Right cardiac atrium (tissue), 5 donors: ENCODE measurements around the gene CDK14. TPM values are rescaled to one million over a fixed set of nuclear protein-coding genes. Genes with fewer than 3 reads are reported as not detected.
A peak's percentile ranks its signal among the peaks of the same experiment; 100 is the strongest.
"Not testable (repeated sequence)": the region's sequence is repeated elsewhere in the genome, so short reads cannot be mapped to it uniquely, and the experiment has no call there.

Experiments
- ATAC-seq, 2 donors: fragments of 200-7000 bp; cut with Tn5 transposase; one replicate each; pipeline versions ENCODE4 v1.8.0 to v1.9.1; 2020; ENCODE audit warnings: moderate library complexity in 2 of 2, mild to moderate bottlenecking in 1 of 2
- DNase-seq, 3 donors: peaks; one replicate each; pipeline ENCODE4 v3.0.0-alpha.2; 2020
- H3K27ac ChIP-seq: one replicate; pipeline ENCODE4 v1.5.1; 2013; ENCODE audit warnings: mild to moderate bottlenecking, low read length, control low read depth, moderate library complexity
- H3K27me3 ChIP-seq: one replicate; pipeline ENCODE4 v1.6.1; 2013; ENCODE audit not compliant: control insufficient read depth, insufficient read depth
- H3K4me1 ChIP-seq: one replicate; pipeline ENCODE4 v1.6.1; 2013; ENCODE audit warnings: low read length; ENCODE audit not compliant: control insufficient read depth, insufficient read depth
- H3K4me3 ChIP-seq: one replicate; pipeline ENCODE4 v1.5.1; 2013; ENCODE audit warnings: low read length, control low read depth
- H3K9me3 ChIP-seq: one replicate; pipeline ENCODE4 v1.6.1; 2013; ENCODE audit warnings: low read length; ENCODE audit not compliant: control insufficient read depth
- WGBS: extraction: QIAGEN DNeasy Blood & Tissue Kit; methylation state at CpG from one replicate; pipeline ENCODE4 v1.1.7; 2013; 5-methylcytosine and 5-hydroxymethylcytosine counted together
- intact Hi-C, 4 donors: fragments of 100-400 bp; cut with DNase I; formaldehyde crosslinking; loops; one replicate each; pipeline versions ENCODE4 v1.11.0 to v1.14.0; 2022 to 2023
- polyA plus RNA-seq: library from polyadenylated mRNA; stranded (reverse); fragments of 200-250 nt; gene quantifications from one replicate; pipeline ENCODE4 v1.2.3, GENCODE V29; 2013
- total RNA-seq, 4 donors: library from RNA; stranded (reverse); fragmentation: NEBNext Ultra II Directional; extraction: Animal tissue kit (Norgen Biotek cat#: 25700); gene quantifications; one replicate each; pipeline ENCODE4 v1.2.1, GENCODE V29; 2021
- donor health status: healthy with polysubstance abuse.
- donor health status: DM: no; HTN: yes; CAD: no.
- donor health status: DM: no; HTN: no; CAD: no.
- donor health status: DM: no; HTN: yes; CAD: no; lungs with severe emphysema.
- donor health status: DM: yes; HTN: yes; CAD: no.

Gene CDK14
- total and polyA plus RNA-seq, 5 donors: 10.7 to 93.1 (median 59.6) TPM

DNA sequence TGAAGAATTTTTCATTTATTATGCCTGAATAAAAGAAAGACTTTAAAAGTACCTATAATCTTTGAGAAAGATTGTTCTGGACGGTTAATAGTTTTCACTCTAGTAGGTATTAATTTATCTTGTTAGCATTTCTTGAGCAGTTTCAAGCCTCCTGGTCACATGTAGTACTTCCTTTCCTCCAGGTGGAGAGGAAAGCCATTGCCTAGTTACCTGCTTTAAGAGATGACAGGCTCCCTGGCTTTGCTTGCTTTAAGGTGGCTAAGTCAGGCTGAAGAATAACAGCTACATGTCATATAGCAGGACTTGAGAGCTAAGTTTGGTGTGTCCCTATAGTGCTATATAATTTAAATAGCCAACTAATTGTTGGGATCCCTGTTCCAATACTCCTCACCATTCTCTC is 160.2 kb downstream of the CDK14 start:
- Histone ChIP-seq H3K27ac (no peak overlapping the region), H3K27me3 (no peaks in the 10 kb centered on the region), H3K9me3 (no peaks in the 10 kb centered on the region), H3K4me1 (no peaks in the 10 kb centered on the region), H3K4me3 (no peak overlapping the region)
- ATAC-seq (no peak), DNase-seq (no peak)
- intact Hi-C loops: no loop called here
- 95% methylated on average over 1 of the region's 1 CpG for WGBS

GRCh38 chr7:90757565-90757950 is 161.4 kb downstream of the CDK14 start:
- H3K9me3 ChIP-seq, ATAC-seq, H3K27me3 ChIP-seq, H3K27ac ChIP-seq, H3K4me1 ChIP-seq, DNase-seq, H3K4me3 ChIP-seq, intact Hi-C loops: not testable (repeated sequence)
- 91% methylated on average over 9 of the region's 9 CpGs for WGBS

DNA sequence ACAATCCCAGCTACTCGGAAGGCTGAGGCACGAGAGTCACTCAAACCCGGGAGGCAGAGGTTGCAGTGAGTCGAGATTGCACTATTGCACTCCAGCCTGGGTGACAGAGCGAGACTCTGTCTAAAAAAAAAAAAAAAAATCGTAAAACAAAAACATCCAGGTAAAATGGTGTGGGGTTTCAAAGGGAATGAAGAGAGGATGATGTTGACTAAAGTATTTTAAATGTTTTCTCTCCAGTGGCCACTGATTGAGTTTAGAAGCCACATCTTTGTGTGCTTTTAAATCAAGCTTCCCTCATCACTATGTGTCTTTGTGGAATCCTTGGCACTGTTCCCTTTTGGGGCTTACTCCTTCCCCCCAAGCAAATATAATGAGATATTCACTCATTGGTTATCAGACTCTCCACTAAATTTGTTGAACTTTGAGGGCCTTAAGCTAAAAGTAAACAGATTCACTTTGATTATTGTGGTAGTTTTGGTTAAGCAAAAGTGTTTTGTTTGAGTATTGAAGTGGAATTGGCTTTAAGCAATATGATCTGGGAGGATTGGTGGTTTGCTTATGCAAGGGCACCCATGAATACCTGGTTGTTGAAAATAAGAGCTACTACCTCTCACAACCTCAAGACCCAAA is 162.9 kb downstream of the CDK14 start:
- no peak overlapping the region for H3K27ac ChIP-seq
- DNase-seq (no peak), ATAC-seq (no peak)
- intact Hi-C loops: no loop called here
- WGBS: 80% methylated on average over 6 of the region's 6 CpGs
- H3K4me1 ChIP-seq: no peaks in the 10 kb centered on the region
- H3K9me3 ChIP-seq: no peaks in the 10 kb centered on the region
- H3K4me3 ChIP-seq: no peak overlapping the region
- H3K27me3 ChIP-seq: no peaks in the 10 kb centered on the region

DNA sequence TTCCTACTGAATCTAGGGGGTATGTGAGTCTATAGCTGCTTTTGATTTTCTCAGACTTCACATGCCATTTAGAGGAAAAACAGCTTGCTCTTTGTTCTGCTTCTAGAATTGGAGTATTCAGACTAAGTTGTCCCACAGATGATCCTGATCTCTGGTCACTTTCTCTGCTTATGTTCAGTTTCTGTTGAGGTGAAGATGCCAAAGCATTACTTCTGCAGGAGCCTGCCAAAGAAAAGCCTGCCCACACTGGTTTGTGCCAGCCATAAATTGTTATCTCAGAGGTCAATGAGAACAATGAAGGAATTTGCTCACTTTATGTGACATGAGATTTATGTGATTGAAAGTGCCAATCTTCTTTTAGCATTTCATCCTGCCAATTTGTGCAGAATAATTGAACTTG is 163.6 kb downstream of the CDK14 start:
- intact Hi-C loops: no loop called here
- no peaks in the 10 kb centered on the region for H3K9me3 ChIP-seq
- DNase-seq (no peak), ATAC-seq (no peak)
- H3K4me1 ChIP-seq: no peaks in the 10 kb centered on the region
- no peak overlapping the region for H3K4me3 ChIP-seq
- no peak overlapping the region for H3K27ac ChIP-seq
- no peaks in the 10 kb centered on the region for H3K27me3 ChIP-seq

GRCh38 chr7:90760892-90761291 is 164.8 kb downstream of the CDK14 start:
- Histone ChIP-seq H3K4me1 (peaks cover 2% of the 10 kb centered on the region), H3K9me3 (no peaks in the 10 kb centered on the region), H3K27ac (no peak overlapping the region), H3K27me3 (no peaks in the 10 kb centered on the region), H3K4me3 (no peak overlapping the region)
- 67% methylated on average over 3 of the region's 3 CpGs for WGBS
- no peak for DNase-seq
- intact Hi-C loops: no loop called here
- no peak for ATAC-seq

GRCh38 chr7:90761584-90761983 is 165.5 kb downstream of the CDK14 start:
- H3K9me3 ChIP-seq: no peaks in the 10 kb centered on the region
- H3K4me3 ChIP-seq: no peak overlapping the region
- H3K27me3 ChIP-seq: no peaks in the 10 kb centered on the region
- WGBS: 95% methylated on average over 1 of the region's 1 CpG
- DNase-seq (no peak), ATAC-seq (no peak)
- intact Hi-C loops: no loop called here
- H3K27ac ChIP-seq: no peak overlapping the region
- H3K4me1 ChIP-seq: peaks cover 2% of the 10 kb centered on the region

DNA sequence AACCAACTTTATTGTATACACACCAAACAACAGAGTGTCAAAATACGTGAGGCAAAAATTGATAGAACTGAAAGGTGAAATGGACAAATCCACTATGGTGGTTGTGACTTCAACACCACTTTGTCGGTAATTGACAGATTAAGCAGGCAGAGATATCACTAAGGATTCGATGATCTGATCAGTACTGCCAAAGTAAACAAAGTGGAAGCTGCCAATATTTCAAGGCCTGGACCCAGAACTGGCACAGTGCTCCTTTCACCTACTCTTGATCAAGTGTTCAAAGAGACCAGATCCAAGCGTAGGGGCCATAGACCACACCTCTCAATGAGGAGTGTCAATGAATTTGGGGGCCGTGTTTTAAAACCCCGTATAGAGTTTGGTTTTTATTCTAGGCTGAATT is 167.0 kb downstream of the CDK14 start:
- no peak for ATAC-seq
- intact Hi-C loops: no loop called here
- DNase-seq: no peak
- 70% methylated on average over 6 of the region's 6 CpGs for WGBS
- H3K9me3 ChIP-seq: no peaks in the 10 kb centered on the region
- no peak overlapping the region for H3K27ac ChIP-seq
- peaks cover 2% of the 10 kb centered on the region for H3K4me1 ChIP-seq
- H3K27me3 ChIP-seq: no peaks in the 10 kb centered on the region
- H3K4me3 ChIP-seq: no peak overlapping the region

- intact Hi-C loops: no loop called here
- Histone ChIP-seq H3K27ac (no peak overlapping the region), H3K9me3 (no peaks in the 10 kb centered on the region), H3K4me1 (peaks cover 2% of the 10 kb centered on the region), H3K27me3 (no peaks in the 10 kb centered on the region), H3K4me3 (no peak overlapping the region)
- 95% methylated on average over 2 of the region's 2 CpGs for WGBS
- DNase-seq: no peak
- no peak for ATAC-seq
Measured at GRCh38 chr7:90764848-90765570, 168.9 kb downstream of the CDK14 start.

GRCh38 chr7:90766814-90767564 is 170.9 kb downstream of the CDK14 start:
- H3K9me3 ChIP-seq: no peaks in the 10 kb centered on the region
- intact Hi-C loops: no loop called here
- H3K4me1 ChIP-seq: peaks cover 2% of the 10 kb centered on the region
- DNase-seq (peak; percentile 56 to 87 (median 87)), ATAC-seq (peak; percentile 94 to 98)
- no peak overlapping the region for H3K4me3 ChIP-seq
- H3K27ac ChIP-seq: peak overlapping the region; percentile 94
- 40% methylated on average over 7 of the region's 7 CpGs for WGBS
- H3K27me3 ChIP-seq: no peaks in the 10 kb centered on the region

- intact Hi-C loops: no loop called here
- Histone ChIP-seq H3K4me3 (no peak overlapping the region), H3K27ac (no peak overlapping the region), H3K27me3 (no peaks in the 10 kb centered on the region), H3K4me1 (peaks cover 3% of the 10 kb centered on the region), H3K9me3 (no peaks in the 10 kb centered on the region)
- 63% methylated on average over 6 of the region's 6 CpGs for WGBS
- ATAC-seq (no peak), DNase-seq (no peak)
Measured at GRCh38 chr7:90768301-90768700, 172.2 kb downstream of the CDK14 start.

GRCh38 chr7:90769036-90769435 is 172.9 kb downstream of the CDK14 start:
- no peak overlapping the region for H3K27ac ChIP-seq
- H3K9me3 ChIP-seq: no peaks in the 10 kb centered on the region
- intact Hi-C loops: no loop called here
- ATAC-seq: no peak
- no peaks in the 10 kb centered on the region for H3K27me3 ChIP-seq
- H3K4me3 ChIP-seq: no peak overlapping the region
- peaks cover 3% of the 10 kb centered on the region for H3K4me1 ChIP-seq
- no peak for DNase-seq
